HUES48 (cell line): ENCODE results near the gene HSD17B11.
"Not testable (repeated sequence)": the region's sequence is repeated elsewhere in the genome, so short reads cannot be mapped to it uniquely, and the experiment has no call there.

Experiments
- H3K27ac ChIP-seq: one replicate; pipeline ENCODE4 v1.7.0; 2013; ENCODE audit warnings: low read depth, low read length, inconsistent platforms
- H3K27me3 ChIP-seq: 2 replicates; pipeline ENCODE4 v1.6.1; 2013; ENCODE audit warnings: mild to moderate bottlenecking, low read length; ENCODE audit not compliant: control insufficient read depth, insufficient read depth
- H3K36me3 ChIP-seq: 2 replicates; pipeline ENCODE4 v1.6.1; 2013; ENCODE audit warnings: low read length; ENCODE audit not compliant: control insufficient read depth, insufficient read depth
- H3K4me1 ChIP-seq: 2 replicates; pipeline ENCODE4 v1.6.1; 2013; ENCODE audit warnings: mild to moderate bottlenecking, low read length; ENCODE audit not compliant: control insufficient read depth, insufficient read depth
- H3K4me3 ChIP-seq: 2 replicates; pipeline ENCODE4 v1.5.1; 2013; ENCODE audit warnings: mild to moderate bottlenecking, low read depth, low read length
- H3K9ac ChIP-seq: 2 replicates; pipeline ENCODE4 v1.6.1; 2013; ENCODE audit warnings: mild to moderate bottlenecking, low read depth, low read length, moderate library complexity
- H3K9me3 ChIP-seq: 2 replicates; pipeline ENCODE4 v1.6.1; 2013; ENCODE audit warnings: low read length; ENCODE audit not compliant: control insufficient read depth, insufficient read depth

The HSD17B11 gene

DNA sequence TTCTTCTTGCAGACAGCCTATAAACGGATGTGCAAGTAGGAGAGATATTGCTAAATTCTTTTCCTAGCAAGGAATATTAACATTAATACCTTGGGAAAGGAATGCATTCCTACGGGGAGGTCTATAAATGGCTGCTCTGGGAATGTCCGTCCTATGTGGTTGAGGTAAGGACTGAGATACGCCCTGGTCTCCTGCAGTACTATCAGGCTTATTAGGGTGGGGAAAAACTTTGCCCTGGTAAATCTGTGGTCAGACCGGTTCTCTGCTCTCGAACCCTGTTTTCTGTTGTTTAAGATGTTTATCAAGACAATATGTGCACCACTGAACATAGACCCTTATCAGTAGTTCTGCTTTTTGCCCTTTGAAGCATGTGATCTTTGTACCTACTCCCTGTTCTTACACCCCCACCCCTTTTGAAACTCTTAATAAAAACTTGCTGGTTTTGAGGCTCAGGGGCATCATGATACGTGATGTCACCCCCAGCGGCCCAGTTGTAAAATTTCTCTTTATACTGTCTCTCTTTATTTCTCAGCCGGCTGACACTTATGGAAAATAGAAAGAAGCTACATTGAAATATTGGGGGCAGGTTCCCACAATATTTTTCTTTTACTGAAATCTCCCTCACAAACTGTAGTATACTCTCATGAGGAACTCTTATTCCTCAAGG is 6.4 kb downstream of the HSD17B11 start:
- H3K27ac ChIP-seq, H3K27me3 ChIP-seq, H3K4me3 ChIP-seq, H3K9ac ChIP-seq, H3K4me1 ChIP-seq, H3K36me3 ChIP-seq, H3K9me3 ChIP-seq: not testable (repeated sequence)

DNA sequence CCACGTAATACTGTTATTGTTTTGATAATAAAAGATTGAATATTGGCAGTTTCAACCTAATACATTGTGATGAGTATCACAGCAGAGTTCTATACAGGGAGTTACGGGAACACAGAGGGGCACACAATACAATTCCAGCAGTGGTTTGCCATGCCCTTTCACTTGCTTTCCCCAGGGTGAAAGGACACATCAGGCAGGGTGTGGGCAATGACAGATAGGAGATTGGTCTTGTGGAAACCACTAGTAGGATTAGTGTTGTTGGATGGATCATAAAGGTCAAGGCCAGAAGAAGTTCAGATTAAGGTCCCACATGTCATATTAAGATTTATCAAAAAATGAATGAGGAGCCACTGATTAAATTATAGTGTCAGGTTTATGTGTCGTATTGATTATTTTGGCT is 8.1 kb downstream of the HSD17B11 start:
- no peak overlapping the region for H3K9ac ChIP-seq
- H3K27me3 ChIP-seq, result no peaks in the 10 kb centered on the region
- no peaks in the 10 kb centered on the region for H3K9me3 ChIP-seq
- H3K4me3 ChIP-seq, result no peak overlapping the region
- H3K27ac ChIP-seq, result no peak overlapping the region
- no peaks in the 10 kb centered on the region for H3K4me1 ChIP-seq
- 0 out of 2 replicates have a peak, but pooled peaks cover 2% of the 10 kb centered on the region for H3K36me3 ChIP-seq

DNA sequence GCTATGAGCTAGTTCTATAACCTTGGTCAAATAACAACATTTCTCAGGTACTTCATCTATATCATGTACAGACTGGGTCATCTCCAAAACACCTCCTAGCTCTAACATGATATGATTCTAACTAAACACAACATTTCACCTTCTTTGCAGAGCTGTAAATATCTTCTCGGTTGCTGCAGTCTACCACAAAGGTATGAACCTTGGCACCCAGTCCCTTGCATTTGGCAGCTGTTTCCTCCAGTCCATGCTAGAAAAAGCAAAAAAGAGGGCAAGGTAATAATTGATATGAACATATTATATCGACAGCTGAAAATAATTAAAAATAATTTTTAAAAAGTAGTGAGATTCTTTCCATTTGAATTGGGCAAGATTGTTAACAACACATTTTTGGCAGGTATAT is 8.9 kb downstream of the HSD17B11 start:
- no peak overlapping the region for H3K9ac ChIP-seq
- H3K27me3 ChIP-seq, result no peaks in the 10 kb centered on the region
- no peak overlapping the region for H3K27ac ChIP-seq
- H3K36me3 ChIP-seq, result 0 out of 2 replicates have a peak, but pooled peaks cover 2% of the 10 kb centered on the region
- no peaks in the 10 kb centered on the region for H3K4me1 ChIP-seq
- no peak overlapping the region for H3K4me3 ChIP-seq
- no peaks in the 10 kb centered on the region for H3K9me3 ChIP-seq

DNA sequence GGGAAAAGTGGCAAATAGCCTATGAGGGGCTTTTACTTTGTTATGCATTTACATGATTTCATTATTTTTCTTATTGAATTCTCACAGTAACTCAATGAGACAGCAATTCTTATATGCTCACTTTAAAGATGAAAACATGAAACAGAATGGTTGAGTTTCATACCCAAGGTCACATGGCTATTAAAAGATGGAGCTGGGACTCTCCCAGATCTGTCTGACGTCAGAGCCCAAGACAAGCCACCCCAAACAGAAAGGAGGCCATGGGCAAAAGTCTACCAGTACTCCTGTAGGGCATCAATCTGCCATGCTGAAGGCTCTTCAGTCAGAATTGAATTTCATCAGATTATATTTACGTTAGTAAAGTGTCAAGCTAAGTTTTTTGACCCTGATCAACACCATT is 13.2 kb downstream of the HSD17B11 start:
- H3K9me3 ChIP-seq, result no peaks in the 10 kb centered on the region
- H3K4me3 ChIP-seq, result no peak overlapping the region
- no peaks in the 10 kb centered on the region for H3K4me1 ChIP-seq
- no peak overlapping the region for H3K9ac ChIP-seq
- H3K36me3 ChIP-seq, result 0 out of 2 replicates have a peak, but pooled peaks cover 2% of the 10 kb centered on the region
- H3K27ac ChIP-seq, result no peak overlapping the region
- no peaks in the 10 kb centered on the region for H3K27me3 ChIP-seq

DNA sequence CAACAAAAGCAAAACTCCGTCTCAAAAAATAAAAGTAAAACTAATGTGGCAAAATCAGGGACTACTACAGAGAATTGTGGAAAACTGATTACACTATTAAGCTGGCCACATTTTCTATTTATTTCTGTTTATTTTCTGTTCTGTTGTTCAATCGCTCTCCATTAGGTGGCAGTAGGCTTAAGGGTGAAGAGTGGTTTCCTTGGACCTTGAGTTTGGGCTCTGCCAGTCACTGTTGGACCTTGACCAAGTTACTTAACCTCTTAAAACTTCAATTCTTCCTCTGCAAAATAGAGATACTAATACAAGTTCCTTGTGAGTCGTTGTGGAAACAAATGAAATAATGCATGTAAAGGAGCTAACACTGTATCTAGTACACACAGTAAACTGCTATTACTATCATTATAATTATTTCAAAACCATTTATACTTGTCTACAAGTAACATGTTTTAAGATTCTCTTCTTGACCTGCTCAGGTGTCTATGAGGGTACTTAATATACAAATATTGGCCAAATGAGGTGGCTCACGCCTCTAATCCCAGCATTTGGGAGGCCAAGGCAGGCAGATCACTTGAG is 15.2 kb downstream of the HSD17B11 start:
- no peaks in the 10 kb centered on the region for H3K27me3 ChIP-seq
- no peak overlapping the region for H3K4me3 ChIP-seq
- no peaks in the 10 kb centered on the region for H3K9me3 ChIP-seq
- no peak overlapping the region for H3K9ac ChIP-seq
- no peak overlapping the region for H3K27ac ChIP-seq
- peaks cover 12% of the 10 kb centered on the region for H3K36me3 ChIP-seq
- H3K4me1 ChIP-seq, result no peaks in the 10 kb centered on the region

DNA sequence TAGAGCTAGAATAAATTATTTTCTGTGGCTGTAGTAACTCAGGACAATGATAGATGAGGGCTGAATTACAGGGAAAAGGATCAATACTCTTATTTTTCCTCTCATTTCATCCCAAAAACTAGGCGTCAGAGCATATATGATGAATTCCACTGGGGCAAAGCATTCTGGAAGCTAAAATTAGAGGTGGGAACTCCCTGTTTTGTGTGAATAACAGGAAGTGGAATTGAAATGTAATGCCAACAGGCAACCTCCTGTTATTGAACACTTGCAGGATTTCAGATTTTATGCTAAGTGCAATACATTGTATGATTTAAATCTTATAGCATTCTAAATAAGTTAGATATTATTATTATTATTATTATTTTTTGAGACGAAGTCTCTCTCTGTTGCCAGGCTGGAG is 20.9 kb downstream of the HSD17B11 start:
- Histone ChIP-seq H3K27me3 (no peaks in the 10 kb centered on the region), H3K36me3 (peaks cover 18% of the 10 kb centered on the region), H3K4me3 (no peak overlapping the region)

DNA sequence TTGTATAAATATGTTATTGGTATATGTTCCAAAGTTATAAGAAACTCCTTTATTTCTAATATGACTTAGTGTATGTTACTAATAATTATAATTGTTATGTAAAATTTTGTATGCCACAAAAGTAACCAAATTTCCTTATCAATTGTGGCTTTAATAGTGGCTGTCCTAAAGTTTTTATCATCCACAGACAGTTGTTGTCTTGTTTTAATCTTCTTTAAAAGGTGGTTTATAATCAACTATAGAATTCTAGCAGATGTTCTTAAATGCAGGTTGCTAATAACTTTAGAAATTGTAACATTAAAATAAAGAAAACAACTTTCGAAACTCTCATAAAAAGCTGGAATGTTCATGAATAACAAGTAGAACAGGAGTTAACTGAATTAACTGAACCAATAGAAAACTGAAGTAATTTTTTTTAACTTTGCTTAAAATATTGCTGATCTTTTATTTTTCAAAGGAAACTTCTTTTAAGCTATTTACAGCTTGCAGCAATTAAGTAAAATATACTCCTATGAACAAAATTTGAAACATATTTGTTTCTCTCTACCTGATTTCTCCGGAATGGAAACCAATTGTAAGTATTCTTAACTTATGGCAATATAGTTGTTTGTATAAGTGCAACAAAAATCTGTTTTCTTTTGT is 24.3 kb downstream of the HSD17B11 start:
- H3K9ac ChIP-seq, result no peak overlapping the region
- H3K4me1 ChIP-seq, result 0 out of 2 replicates have a peak, but pooled peaks cover 13% of the 10 kb centered on the region
- H3K4me3 ChIP-seq, result no peak overlapping the region
- peaks cover 14% of the 10 kb centered on the region for H3K36me3 ChIP-seq
- H3K27me3 ChIP-seq, result no peaks in the 10 kb centered on the region
- H3K27ac ChIP-seq, result no peak overlapping the region
- peaks cover 2% of the 10 kb centered on the region; the same call in 1 of the 2 replicates for H3K9me3 ChIP-seq

More for the DNA sequence above, 20.9 kb downstream of the HSD17B11 start:
- H3K9ac ChIP-seq, result no peak overlapping the region
- H3K4me1 ChIP-seq, result 0 out of 2 replicates have a peak, but pooled peaks cover 4% of the 10 kb centered on the region
- peaks cover 2% of the 10 kb centered on the region; the same call in 1 of the 2 replicates for H3K9me3 ChIP-seq
- H3K27ac ChIP-seq, result no peak overlapping the region

DNA sequence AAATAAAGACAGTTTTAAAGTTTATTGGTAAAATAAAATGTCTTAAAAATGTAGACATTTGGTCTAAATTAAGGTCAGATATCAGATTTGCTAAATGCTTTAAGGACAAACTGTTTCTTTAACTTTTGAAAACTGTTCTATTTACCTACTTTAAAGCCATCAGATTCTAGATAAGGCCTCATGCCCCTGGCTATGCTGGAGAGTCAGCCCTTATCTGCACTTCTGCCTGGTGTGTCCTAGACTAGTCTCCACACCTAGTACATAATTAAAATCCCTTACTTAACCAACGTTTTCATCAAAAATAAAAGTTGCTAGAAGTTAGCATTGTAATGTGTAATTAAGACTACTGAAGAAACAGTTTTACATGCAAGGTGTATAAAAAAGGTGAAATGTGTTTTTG is 25.6 kb downstream of the HSD17B11 start:
- Histone ChIP-seq H3K36me3 (peaks cover 6% of the 10 kb centered on the region; the same call in 1 of the 2 replicates), H3K4me3 (no peak overlapping the region), H3K9me3 (peaks cover 2% of the 10 kb centered on the region; the same call in 1 of the 2 replicates), H3K27ac (no peak overlapping the region), H3K27me3 (no peaks in the 10 kb centered on the region), H3K9ac (no peak overlapping the region), H3K4me1 (0 out of 2 replicates have a peak, but pooled peaks cover 13% of the 10 kb centered on the region)

DNA sequence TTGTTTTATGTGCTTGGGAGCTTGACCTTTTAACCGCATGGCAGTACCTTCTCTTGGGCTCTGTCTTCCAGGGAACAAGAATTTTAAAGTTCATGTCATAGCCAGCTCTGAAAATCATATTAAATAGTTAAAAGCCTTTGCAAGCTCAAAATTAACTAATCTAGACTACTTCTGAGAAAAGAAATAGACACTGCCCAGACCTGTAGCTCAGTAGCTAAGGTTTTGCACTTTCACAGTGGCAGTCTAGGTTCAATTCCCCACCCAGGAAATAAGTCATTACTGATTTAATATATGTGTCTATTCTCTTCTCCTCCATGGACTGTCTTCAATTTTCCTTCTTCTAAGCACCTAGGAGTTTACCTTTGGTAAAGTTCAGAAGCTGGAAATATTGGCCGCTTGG is 27.4 kb downstream of the HSD17B11 start:
- no peaks in the 10 kb centered on the region for H3K27me3 ChIP-seq
- 0 out of 2 replicates have a peak, but pooled peaks cover 9% of the 10 kb centered on the region for H3K4me1 ChIP-seq
- peaks cover 6% of the 10 kb centered on the region; the same call in 1 of the 2 replicates for H3K36me3 ChIP-seq
- peaks cover 2% of the 10 kb centered on the region; the same call in 1 of the 2 replicates for H3K9me3 ChIP-seq
- H3K4me3 ChIP-seq, result no peak overlapping the region
- no peak overlapping the region for H3K9ac ChIP-seq
- no peak overlapping the region for H3K27ac ChIP-seq

DNA sequence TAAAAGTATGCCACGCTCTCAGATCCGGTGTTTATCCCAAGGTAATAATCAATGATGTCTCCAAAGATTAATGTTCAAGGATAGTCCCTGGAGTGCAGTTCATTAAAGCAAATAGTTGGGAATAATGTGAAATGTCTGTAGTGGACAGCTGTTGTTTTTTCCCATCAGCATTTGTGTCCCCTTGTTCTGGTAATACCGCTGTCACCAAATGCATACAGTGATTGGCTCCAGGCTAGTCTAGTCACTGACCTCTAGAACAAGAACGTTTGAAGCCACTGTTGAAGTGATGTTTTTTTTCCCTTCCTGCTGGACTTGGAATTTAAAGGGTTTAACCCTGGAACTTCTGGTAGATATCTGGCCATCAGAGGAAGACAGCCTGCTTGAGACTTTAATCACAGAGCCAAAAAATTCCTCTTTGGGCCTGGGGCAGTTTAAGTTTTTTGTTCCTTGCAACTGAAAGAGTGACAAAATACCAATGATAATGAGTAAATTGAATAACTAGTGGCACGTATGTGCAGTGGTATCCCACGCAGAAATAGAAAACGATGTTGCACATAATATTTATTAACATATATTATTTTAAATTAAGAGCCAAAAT is 30.6 kb downstream of the HSD17B11 start:
- Histone ChIP-seq H3K27me3 (no peaks in the 10 kb centered on the region), H3K9me3 (no peaks in the 10 kb centered on the region), H3K4me1 (0 out of 2 replicates have a peak, but pooled peaks cover 14% of the 10 kb centered on the region), H3K4me3 (no peak overlapping the region), H3K9ac (no peak overlapping the region), H3K36me3 (no peaks in the 10 kb centered on the region), H3K27ac (no peak overlapping the region)
